ENCODE measurements around the gene ITGA7.

GRCh38 chr12:55745361-55746173, 37.9 kb upstream of the ITGA7 start:
- TF ChIP-seq ZFX (IDR thresholded peaks at IDR 0.05) = no peak
- TF ChIP-seq, protein P1, sequence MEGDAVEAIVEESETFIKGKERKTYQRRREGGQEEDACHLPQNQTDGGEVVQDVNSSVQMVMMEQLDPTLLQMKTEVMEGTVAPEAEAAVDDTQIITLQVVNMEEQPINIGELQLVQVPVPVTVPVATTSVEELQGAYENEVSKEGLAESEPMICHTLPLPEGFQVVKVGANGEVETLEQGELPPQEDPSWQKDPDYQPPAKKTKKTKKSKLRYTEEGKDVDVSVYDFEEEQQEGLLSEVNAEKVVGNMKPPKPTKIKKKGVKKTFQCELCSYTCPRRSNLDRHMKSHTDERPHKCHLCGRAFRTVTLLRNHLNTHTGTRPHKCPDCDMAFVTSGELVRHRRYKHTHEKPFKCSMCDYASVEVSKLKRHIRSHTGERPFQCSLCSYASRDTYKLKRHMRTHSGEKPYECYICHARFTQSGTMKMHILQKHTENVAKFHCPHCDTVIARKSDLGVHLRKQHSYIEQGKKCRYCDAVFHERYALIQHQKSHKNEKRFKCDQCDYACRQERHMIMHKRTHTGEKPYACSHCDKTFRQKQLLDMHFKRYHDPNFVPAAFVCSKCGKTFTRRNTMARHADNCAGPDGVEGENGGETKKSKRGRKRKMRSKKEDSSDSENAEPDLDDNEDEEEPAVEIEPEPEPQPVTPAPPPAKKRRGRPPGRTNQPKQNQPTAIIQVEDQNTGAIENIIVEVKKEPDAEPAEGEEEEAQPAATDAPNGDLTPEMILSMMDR (conservative IDR thresholded peaks at IDR 0.05) = no peak
